Epithelial cell of esophagus (primary cell): Measurements from ENCODE around the gene TRMT112.

Experiments
- DNase-seq: peaks from one replicate; pipeline ENCODE4 v3.0.0; 2010; ENCODE audit warnings: low read depth
- H3K4me3 ChIP-seq: 2 replicates; pipeline ENCODE4 v1.5.1; 2011; ENCODE audit warnings: mild to moderate bottlenecking, low read length, control low read depth
- TF ChIP-seq, protein P1 (sequence below): IDR thresholded peaks from 2 replicates; pipeline ENCODE4 v1.5.1; 2011; ENCODE audit warnings: low read depth, mild to moderate bottlenecking, low read length, control low read depth, inconsistent platforms; ENCODE audit not compliant: insufficient read depth; ENCODE audit errors: missing control alignments

TRMT112 gene

GRCh38 chr11:64292460-64293254 lies 24.7 kb downstream of the TRMT112 start:
- TF ChIP-seq, protein P1, sequence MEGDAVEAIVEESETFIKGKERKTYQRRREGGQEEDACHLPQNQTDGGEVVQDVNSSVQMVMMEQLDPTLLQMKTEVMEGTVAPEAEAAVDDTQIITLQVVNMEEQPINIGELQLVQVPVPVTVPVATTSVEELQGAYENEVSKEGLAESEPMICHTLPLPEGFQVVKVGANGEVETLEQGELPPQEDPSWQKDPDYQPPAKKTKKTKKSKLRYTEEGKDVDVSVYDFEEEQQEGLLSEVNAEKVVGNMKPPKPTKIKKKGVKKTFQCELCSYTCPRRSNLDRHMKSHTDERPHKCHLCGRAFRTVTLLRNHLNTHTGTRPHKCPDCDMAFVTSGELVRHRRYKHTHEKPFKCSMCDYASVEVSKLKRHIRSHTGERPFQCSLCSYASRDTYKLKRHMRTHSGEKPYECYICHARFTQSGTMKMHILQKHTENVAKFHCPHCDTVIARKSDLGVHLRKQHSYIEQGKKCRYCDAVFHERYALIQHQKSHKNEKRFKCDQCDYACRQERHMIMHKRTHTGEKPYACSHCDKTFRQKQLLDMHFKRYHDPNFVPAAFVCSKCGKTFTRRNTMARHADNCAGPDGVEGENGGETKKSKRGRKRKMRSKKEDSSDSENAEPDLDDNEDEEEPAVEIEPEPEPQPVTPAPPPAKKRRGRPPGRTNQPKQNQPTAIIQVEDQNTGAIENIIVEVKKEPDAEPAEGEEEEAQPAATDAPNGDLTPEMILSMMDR: no peak
- no peak for DNase-seq

DNA sequence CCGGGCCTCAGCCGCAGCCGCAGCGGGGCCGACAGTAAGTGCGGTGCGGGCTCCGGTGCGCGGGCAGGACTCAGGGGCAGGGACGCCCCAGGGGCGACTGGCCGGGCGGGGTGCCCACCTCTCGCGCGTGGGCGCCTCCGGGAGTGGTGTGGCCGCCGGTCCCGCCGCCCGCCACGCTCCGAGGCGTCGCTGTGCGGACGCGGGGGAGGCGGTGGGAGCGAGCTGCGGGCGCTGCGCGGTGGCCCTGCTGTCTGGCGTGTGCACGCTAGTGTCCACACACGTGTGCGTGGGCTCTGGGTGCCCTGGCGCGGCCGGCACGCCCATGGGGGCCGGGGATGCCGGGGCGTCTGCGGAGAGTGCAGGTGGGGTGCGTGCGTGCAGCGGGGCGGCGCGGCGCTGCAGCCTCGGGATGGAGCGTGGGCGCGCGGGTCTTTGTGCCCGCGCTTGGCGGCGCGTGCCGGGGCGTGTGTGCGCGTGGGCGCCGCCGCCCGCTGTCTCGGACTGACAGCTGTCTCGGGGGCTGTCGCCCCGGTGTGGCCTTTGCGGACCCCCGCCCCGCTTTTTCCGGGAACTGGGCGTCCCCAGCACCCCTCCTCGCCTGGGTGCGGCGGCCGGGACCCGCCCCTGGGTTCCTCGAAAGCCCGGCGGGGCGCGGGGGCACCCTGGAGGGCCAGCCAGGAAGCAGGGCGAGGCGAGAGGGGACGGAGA lies 25.5 kb downstream of the TRMT112 start:
- TF ChIP-seq, protein P1: no peak
- peak overlapping the region; percentile 3 for H3K4me3 ChIP-seq
- no peak for DNase-seq

More at GRCh38 chr11:64292460-64293254, 24.7 kb downstream of the TRMT112 start:
- H3K4me3 ChIP-seq: peak overlapping the region; percentile 3

DNA sequence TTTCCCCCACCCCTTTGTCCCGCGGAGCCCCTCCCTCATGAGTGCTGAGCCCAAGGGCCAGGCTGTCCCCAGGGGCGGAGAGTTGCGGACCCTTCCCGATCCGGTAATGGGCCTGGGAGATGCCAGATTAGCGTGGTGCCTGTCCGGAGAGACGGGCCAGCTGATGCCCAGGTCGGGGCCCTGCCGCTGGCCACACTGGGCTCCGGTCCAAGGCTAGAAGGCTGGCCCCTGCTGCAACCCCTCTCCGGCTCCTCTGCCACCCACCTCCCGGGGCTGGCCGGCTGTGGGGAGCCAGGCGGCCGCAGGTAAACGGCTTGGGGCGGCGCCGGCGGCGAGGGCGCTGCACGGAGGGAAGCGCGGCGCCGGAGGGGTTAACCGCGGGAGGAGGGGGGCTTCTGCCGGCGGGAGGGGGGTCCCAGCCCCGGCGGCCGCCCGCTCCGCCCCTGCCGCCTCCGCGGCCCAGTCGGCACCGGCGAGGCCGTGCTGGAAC lies 26.1 kb downstream of the TRMT112 start, which contains the start of gene KCNK4:
TSS of gene KCNK4 (plus strand) at position 41 of the 490 bp plus-strand sequence. CDS start 1,717 bp downstream, outside the sequence.
- H3K4me3 ChIP-seq: no peak within 1 kb of the TSS
- no peak for DNase-seq
- TF ChIP-seq, protein P1: no peak

DNA sequence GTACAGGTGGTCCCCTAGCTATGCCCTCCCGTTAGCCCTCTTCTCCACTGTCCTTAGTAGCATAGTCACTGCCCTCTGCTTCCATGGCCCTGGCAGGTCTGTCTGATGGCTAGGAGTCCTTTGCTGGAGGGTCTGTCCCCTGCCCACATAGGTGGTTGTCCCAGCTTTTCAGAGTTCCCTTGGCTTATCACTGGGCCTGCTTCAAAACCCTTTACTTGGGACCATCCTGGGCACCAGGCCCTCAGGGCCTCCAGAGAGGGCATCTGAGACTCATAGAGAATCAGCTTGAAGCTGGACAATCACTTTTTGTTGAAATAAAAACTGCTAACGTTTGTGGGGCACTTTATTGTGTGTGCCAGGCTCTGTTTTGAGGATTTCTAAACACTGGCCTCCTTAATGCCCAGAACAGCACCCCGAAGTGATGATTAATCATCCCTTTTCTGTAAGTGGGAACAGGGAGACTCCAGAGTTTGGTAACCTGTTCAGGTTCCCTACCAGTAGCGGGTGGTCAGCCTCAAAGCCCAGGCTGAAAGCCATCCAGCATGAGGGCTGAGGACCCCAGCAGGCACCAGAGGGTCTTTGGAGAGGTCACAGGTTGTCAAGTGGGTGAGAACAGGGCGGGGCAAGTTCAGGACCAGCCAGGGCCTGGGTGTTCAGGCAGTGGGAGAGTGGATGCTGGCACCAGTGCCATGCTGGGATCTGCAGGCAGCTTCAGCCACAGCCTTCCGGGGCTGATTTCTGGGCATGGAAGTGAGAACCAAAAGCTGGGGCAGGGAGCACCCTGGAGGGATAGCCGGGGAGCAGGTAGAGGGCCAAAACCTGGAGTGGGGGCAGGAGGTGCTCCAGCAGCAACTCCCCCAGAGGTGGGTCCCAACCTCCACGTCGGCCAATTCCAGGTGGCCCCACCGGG lies 26.8 kb downstream of the TRMT112 start:
- no peak for DNase-seq

DNA sequence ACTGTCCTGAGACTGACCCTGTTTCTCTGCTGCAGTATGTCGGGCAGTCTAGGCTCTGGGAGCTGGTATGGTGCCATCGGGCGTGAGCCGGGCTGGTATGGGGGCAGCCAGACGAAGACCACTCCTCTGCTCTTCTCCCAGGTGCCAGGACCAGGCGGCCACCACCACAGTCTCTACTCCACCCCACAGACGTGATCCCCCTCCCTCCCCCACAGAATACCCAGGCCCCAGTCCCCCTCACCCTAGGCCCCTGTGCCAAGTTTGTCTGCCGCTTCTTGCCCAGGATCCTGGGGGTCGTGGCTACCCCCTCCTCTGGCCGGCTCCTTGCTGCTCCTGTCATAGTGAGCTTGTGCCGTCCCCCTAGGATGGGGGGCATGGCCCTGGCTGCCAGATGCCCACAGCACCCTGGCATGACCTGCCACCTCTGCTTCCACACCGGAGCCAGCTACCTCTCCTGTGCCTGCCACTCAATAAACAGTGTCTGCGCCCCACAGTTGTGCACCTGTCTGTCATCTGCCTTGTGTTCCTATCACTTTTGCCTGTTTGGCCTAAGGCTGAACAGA lies 28.3 kb downstream of the TRMT112 start:
- TF ChIP-seq, protein P1: no peak
- no peak overlapping the region for H3K4me3 ChIP-seq
- no peak for DNase-seq

More for the DNA sequence above, 26.8 kb downstream of the TRMT112 start:
- H3K4me3 ChIP-seq: no peak overlapping the region
- TF ChIP-seq, protein P1: no peak

DNA sequence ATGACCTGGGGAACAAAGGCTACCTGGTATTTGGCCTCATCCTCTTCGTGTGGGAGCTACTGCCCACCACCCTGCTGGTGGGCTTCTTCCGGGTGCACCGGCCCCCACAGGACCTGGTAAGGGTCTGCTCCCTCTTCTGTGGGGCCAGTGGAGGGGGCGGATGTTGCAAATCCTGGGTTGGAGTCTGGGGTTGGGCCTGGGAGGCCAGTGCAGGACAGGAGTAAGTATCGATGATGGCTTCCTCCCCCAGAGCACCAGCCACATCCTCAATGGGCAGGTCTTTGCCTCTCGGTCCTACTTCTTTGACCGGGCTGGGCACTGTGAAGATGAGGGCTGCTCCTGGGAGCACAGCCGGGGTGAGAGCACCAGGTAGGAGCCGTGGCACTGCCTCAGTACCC lies 29.0 kb downstream of the TRMT112 start:
- no peak for DNase-seq
- no peak overlapping the region for H3K4me3 ChIP-seq
- TF ChIP-seq, protein P1: no peak
